GDM1 (cell line): ENCODE results near the gene MPC1.
"Not testable (repeated sequence)": the region's sequence is repeated elsewhere in the genome, so short reads cannot be mapped to it uniquely, and the experiment has no call there.

Source experiments
- DNase-seq: peaks from one replicate; lab custom pipeline; 2025; lab: John Stamatoyannopoulos, UW

MPC1 gene

DNA sequence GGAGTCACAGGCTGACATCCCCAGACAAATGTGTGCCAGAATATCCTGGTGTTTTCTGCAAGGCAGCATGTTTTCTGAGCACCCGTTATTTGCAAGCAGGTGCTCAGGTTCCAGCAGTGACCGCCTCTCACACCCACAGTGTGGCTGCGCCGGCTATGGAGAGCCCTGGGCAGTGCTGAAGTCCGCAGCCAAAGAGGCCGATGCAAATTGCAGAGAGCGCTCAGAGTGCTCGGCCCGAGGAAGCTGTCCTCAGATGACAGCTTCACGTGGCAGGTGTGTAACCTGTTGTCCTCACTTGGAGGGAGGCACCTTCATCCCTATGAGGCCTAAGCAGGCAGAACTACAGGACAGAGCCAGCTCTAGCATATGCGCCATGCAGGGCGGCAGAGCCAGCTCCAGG lies 23.5 kb upstream of the MPC1 start:
- DNase-seq = no peak

DNA sequence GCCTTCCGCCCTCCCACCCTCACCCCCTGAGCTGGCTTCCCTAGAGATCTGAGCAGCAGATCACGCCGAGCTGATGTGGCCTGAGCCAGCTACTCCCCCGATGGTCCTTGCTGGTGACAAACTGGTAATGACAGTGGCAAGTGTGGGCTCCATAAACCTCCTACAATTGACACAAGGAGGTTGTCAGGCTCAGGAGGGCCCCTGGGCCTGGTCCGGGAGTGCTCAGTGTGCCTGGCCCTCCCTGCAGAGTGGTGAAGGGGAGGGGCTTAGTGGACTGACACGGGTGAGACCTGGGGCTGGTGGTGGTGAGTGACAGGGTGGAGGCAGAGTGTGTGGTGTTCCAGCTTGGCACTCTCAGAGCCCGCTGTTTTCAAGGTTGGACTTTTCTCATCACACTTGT lies 22.6 kb upstream of the MPC1 start:
- DNase-seq = no peak

DNA sequence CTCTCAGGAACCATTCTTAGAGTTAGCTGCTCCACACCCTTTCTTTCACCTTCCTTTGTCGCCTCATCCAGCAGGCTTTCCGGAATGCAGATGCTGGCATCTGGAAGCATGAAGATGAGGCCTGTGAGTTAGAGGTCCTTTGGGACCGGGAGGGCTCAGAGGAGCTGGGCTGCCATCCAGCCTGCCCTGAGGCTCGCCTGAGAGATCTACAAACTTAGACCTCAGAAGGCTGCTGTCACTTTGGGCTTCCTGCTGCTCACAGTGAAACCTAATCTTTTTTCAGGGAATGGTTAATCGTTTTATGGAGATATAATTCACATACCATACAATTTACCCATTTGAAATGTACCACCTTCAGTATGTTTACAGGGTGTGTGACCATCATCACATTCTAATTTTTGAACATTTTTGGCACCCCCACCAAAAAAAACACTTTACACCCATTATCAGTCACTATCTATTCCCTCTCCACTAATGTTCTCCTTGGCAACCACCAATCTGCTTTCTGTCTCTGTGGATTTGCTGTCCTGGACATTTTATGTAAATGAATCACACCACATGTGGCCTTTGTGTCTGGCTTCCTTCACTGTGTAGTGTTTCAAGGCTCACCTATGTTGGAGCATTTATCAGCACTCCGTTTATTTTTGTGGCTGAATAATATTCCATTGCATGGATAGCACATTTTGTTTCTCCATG lies 20.0 kb upstream of the MPC1 start:
- no peak for DNase-seq

DNA sequence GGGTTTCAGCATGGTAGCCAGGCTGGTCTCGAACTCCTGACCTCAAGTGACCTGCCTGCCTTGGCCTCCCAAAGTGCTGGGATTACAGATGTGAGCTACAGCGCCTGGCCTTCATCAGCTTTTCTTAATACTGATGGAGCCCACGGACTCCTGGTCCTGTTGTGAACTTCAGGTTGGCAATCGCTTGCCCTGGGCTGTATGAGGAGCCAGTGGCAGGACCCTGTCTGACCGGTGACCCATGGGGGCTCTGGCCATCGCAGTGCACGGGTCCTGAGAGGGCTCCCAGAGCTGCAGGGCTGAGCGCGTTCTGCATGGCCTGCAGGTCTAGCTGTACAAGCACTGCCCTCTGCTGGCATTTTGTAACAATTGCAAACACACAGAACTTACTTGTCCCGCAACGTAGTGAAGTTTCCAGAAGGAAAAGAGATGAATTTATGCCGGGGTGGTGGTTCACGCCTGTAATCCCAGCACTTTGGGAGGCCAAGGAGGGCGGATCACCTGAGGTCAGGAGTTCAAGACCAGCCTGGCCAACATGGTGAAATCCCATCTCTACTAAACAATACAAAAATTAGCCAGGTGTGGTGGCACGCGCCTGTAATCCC lies 18.0 kb upstream of the MPC1 start:
- peak; percentile 60 for DNase-seq

DNA sequence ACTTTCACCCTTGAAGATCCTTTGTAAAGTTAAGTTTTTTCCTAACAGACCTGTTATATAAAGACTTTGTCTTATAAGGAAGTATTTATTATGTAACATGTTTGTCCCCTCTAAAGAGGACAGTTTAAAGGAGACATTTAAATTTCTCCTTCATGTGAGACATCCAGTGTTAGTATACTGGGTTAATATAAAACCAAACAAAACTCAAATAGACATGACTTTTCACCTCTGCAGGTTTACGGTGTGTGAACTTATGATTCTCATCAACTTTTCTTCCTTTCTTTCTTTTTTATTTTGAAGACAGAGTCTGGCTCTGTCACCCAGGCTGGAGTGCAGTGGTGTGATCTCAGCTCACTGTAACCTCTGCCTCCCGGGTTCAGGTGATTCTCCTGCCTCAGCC lies 17.4 kb upstream of the MPC1 start:
- DNase-seq = no peak

DNA sequence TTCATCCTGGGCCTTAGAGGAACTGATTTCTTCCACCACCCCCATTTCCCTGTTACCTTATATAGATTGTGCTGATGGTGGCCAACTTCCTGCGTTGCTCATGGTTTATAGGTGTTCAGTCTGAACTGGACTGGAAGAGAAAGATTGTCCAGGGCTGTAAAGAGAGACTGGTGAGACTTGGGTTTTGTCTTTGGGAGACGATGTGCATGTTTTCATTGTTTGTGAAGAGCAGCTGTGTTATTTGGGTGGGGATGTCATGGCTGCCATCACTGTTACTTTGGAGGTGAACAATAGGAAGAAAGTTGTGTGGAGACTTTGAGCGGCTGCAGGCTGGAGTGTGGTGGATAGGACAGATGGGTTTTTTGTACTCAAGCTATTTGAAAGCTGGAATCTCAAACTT lies 15.6 kb upstream of the MPC1 start:
- DNase-seq = no peak

DNA sequence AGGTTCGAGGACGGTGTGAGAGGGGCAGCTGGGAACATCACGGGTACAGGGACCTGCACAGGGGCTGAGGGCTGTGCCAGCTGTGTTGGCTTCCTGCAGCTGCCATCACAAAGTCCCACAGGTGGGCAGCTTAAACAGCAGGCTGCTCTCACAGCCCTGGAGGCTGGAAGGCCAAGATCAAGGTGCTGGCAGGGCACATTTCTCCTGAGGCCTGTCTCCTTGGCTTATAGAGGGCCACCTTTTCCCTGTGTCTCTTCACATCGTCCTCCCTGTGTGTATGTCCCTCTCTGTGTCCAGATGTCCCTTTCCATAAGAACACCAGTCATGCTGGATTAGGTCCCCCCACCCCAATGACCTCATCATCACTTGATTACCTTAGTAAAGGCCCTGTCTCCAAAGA lies 15.1 kb upstream of the MPC1 start:
- no peak for DNase-seq

DNA sequence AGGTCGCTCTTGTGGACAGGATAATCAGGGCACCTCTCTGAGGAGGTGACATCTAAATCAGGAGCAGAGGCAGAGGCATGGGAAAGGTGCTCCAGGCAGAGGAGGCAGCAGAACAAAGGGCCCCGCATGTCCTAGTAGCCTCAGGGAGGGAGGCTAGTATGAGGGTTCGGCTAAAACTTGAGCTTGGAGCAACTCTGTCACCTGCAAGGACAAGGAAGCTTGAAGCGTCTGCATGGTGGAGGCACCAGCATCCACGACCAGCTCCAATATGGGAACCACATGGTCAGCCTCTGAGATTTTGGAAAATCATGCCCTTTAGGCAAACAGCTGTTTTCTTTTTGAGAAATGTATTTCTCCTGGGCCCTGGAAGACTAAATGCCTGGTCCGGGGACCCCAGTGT lies 13.0 kb upstream of the MPC1 start:
- DNase-seq = no peak

DNA sequence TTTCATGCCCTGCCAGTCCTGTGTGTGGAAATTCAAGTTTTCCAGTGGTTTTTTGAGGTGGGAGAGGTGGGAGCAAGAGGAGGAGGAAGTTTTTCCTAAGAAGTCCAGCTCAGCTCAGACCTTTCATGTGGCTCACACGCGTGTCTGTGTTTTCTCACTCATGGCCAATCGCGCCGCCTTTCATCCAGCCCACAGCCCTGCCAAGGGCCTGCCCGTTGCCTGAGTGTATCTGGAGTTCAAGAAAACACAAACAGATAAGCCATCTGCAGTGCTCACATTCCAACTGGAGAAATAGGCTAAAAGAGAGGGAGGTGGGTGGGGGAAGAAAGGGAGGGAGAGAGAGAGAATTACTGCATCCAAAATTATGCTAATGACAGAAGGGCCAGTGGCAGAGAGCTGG lies 12.6 kb upstream of the MPC1 start:
- no peak for DNase-seq

DNA sequence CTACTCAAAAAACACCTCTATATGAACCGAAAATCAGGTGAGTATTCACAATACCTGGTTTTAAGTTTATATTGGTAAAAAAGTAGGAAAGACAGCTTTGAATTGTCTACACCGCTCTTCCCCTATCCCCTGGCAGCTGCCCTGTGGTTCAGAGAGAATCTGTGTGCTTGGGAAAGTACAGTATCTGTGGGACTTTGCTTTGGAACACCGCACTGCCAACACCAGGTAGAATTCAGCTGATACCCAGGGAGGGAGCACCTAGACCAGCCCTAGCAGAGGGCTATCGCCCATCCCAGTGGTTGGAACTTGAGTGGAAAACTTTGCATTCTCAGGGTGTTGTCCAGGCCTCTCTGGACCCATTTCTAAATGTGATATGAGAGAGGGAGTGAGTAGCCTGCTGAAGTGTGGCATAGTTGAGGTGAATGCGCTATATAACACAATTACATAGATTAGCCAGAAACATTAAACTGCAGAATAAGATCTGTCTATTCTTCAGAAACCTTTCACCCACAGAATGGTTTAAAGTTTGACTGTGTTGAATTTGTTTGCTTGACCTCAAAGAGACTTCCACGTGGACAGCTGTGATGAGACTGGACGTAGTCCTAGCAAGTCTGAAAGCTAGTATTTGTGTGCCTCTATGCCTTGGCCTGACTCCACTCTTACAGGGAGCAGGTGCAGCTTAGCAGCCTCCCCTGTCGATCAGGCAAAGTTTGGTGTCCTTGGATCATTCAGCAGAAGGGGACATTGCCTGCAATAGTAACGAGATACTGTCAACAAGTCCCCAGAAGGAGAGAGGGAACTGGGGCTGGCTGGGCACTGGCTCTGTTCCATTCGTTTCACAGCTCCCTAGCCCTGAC lies 11.5 kb upstream of the MPC1 start:
- DNase-seq = no peak

DNA sequence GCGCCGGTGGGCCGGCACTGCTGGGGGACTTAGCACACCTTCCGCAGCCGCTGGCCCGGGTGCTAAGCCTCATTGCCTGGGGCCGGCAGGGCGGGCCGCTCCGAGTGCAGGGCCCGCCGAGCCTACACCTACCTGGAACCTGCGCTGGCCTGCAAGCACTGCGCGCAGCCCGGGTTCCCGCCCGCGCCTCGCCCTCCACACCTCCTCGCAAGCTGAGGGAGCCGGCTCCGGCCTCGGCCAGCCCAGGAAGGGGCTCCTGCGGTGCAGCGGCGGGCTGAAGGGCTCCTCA lies 10.7 kb upstream of the MPC1 start:
- DNase-seq = no peak

DNA sequence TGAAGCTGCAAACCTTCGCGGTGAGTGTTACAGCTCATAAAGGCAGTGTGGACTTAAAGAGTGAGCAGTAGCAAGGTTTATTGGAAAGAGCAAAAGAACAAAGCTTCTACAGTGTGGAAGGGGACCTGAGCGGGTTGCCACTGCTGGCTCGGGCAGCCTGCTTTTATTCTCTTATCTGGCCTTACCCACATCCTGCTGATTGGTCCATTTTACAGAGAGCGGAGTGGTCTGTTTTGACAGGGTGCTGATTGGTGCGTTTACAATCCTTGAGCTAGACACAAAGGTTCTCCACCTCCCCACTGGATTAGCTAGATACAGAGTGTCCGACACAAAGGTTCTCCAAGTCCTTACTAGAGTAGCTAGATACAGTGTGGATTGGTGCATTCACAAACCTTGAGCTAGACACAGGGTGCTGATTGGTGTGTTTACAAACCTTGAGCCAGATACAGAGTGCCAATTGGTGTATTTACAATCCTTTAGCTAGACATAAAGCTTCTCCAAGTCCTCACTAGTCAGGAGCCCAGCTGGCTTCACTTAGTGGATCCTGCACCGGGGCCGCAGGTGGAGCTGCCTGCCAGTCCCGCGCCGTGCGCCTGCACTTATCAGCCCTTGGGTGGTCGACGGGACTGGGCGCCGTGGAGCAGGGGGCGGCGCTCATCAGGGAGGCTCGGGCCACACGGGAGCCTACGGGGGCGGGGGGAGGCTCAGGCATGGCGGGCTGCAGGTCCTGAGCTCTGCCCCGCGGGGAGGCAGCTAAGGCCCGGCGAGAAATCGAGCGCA lies 10.2 kb upstream of the MPC1 start:
- not testable (repeated sequence) for DNase-seq

DNA sequence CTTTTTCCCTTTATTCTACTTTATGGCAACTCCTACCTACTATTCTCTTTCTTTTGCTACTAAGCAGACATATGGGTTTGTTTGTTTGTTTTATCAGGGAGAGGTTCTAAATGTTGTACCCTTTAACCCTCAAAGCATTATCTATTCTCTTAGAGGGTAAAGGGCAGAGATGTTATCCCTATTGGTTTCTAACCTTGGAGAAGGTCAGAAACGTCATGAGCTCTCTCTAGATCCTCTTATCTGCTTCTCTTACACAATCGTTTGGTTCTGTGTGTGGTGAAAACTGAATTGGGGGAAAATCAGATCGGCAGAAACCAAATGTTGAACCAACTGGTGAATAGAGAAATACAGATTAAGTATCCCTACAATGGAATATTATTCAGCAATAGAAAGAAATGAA lies 6.4 kb upstream of the MPC1 start:
- DNase-seq = no peak

DNA sequence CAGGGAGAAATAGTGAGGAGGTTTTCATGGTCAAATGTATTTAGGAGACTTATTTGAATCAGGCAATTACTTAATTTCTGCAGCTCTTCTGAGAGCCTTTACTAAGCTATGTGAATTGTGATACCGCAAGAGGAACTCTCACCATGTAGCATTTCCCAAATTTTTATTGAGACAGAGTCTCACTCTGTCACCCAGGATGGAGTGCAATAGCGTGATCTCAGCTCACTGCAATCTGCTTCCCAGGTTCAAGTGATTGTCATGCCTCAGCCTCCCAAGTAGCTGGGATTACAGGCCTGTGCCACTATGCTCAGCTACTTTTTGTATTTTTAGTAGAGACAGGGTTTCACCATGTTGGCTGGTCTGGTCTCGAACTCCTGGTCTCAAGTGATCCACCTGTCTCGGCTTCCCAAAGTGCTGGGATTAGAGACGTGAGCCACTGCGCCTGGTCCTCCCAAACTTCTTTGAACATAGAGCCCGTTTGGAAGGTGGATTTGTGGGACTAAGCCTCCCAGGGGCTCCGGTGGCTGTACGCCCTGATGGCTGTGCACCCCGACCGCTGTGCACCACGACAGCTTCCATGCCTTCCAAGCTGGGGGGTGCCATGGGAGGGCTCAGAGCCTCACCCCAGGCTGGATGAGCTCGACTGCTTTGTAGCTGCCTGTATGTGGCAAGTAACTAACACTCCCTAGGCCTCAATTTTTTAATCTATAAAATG lies 5.7 kb upstream of the MPC1 start:
- no peak for DNase-seq

DNA sequence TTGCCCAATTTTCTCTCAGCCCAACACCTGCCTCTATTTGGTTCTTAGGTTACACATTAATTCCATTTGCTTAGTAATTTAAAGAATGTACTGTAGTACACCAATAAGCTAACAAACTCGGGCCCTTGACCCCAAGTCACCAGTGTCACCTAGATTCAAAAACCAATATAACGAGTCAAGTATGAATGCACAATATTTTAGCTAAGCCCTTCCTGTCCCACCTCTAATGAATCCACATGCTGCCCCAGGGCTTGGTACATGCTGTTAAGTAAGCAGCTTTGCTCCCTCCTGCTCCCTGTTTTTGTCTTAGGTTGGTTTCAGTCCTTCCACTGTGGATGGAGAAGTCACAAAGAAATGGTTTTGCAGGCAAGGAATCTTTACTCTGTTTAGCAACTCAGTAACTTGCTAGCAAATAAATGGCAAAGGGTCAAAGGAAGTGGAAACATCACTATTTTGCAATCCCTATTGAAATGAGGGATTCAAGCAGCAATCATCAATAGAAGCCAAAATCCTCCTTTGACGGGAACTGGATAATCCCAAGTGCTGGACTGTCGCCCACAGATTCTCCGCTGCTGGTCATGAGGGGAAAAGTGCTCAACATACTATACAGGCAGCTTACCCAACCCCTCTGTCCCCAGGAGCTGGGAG lies 5.0 kb upstream of the MPC1 start:
- no peak for DNase-seq

DNA sequence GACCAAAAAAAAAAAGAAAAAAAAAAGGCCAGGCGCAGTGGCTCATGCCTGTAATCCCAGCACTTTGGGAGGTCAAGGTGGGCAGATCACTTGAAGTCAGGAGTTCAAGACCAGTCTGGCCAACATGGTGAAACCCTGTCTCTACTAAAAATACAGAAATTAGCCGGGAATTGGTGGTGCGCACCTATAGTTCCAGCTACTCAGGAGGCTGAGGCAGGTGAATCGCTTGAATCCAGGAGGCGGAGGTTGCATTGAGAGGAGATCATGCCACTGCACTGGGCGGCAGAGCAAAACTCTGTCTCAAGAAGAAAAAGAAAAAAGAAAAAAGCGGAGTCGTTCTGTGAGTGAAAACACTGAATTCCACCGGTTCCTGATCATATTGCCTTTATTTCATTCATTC lies 4.4 kb upstream of the MPC1 start:
- DNase-seq = not testable (repeated sequence)

DNA sequence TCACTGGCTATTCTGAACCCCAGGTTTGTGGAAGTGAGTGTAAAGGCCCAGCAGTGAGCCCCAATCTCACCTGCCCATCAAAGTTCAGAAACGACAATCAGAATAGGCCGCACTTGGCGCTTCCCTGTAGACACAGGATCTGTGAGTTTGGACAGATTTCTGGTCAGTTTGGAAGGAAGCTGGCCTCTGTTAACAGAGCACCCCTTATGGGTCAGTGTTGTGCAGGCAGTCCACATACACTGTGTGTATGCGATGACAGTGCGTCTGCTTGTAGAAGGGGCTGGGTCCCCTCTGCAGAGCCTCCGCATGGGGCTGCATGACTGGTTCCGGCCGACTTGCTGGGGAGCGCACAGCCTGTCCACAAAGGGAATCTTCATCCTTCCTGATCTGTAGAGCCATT lies 3.4 kb upstream of the MPC1 start:
- DNase-seq = no peak

DNA sequence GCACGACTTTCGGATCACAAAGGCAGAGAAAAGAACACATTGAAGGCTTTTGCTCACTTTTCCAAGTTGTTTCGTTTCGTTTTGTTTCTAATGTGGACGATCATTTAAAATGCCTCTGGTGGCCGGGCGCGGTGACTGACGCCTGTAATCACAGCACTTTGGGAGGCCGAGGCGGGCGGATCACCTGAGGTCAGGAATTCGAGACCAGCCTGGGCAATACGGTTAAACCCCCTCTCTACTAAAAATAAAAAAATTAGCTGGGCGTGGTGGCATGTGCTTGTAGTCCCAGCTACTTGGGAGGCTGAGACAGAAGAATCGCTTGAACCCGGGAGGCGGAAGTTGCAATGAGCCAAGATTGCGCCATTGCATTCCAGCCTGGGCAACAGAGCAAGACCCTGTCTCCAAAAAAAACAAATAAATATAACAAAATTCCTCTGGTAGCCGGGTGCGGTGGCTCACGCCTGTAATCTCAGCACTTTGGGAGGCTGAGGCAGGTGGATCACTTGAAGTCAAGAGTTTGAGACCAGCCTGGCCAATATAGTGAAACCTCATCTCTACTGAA lies 1.1 kb upstream of the MPC1 start:
- DNase-seq = not testable (repeated sequence)

DNA sequence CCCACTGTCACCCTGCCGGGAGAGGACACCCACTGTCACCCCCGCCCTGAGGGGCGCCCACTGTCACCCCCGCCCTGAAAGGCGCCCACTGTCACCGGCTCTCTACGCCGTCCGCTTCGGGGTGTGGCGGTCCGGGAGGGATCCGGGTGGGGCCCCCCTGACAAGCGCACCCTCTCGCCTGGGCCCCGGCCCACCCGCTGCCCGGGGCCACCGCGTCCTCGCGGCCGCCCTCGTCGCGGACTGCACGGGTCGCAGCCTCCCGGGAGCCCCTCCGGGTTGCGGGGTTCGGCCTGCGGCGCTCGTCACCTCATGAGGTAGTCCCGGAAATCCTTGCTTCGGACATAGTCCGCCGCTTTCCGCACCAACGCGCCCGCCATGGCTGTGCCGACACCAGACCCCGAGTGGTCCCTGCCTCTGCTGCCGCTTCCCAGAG lies 224 bp downstream of the MPC1 start:
- DNase-seq = no peak

DNA sequence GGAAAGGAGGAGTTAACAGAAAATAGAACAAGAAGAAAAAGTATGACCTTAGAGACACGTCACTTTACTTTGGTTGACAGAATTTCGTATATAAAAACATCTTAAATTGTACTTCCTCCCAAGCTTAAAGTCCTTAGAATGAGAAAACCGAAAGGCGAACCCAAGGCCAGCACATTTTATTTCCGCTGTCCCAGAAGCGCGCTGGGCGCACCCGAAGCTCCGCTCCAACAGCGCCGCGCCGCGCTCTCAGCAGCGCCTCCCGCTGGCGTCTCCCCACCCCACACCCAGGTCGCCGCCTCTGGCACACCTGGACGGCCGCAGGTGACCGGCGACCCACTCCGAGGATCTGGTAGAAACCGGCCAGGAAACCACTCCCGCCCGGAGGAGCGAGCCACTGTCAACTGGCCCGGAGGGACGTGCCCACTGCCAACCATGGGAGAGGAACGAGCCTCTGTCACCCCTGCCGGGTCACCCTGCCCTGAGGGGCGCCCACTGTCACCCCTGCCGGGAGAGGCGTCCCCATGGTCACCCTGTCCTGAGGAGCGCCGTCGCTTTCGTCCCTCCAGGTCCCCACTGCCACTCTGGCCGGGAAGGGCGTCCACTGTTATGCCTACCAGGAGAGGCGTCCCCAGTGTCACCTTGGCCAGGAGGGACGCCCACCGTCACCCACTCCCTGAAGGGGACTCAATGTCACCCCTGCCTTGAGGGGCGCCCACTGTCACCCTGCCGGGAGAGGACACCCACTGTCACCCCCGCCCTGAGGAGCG lies 824 bp downstream of the MPC1 start:
- peak; percentile 51 for DNase-seq
